Adipocyte (in vitro differentiated cells): ENCODE data around the gene COX8C.

ENCODE experiments used
- DNase-seq: peaks from one replicate; pipeline ENCODE4 v3.0.0-alpha.2; 2015; ENCODE audit warnings: low read depth
- H3K27me3 ChIP-seq: replicated peaks from 2 replicates; pipeline ENCODE4 v1.7.0; 2013; ENCODE audit warnings: mild to moderate bottlenecking, low read length, moderate library complexity; ENCODE audit not compliant: control insufficient read depth, insufficient read depth
- H3K36me3 ChIP-seq: 2 replicates; pipeline ENCODE4 v1.7.0; 2013; ENCODE audit warnings: low read length, mild to moderate bottlenecking, moderate library complexity; ENCODE audit not compliant: control insufficient read depth, insufficient read depth, severe bottlenecking
- H3K4me1 ChIP-seq: 2 replicates; pipeline ENCODE4 v1.7.0; 2013; ENCODE audit warnings: mild to moderate bottlenecking, low read length, moderate library complexity; ENCODE audit not compliant: control insufficient read depth, insufficient read depth
- H3K4me3 ChIP-seq: 2 replicates; pipeline ENCODE4 v1.7.0; 2013; ENCODE audit warnings: mild to moderate bottlenecking, low read length, moderate library complexity
- H3K9ac ChIP-seq: 2 replicates; pipeline ENCODE4 v1.7.0; 2013; ENCODE audit warnings: mild to moderate bottlenecking, low read length, moderate library complexity
- H3K9me3 ChIP-seq: 2 replicates; pipeline ENCODE4 v1.7.0; 2013; ENCODE audit warnings: mild to moderate bottlenecking, low read length, moderate library complexity; ENCODE audit not compliant: control insufficient read depth

Gene COX8C

GRCh38 chr14:93309427-93309966 lies 37.5 kb upstream of the COX8C start:
- H3K27me3 ChIP-seq, result no peaks in the 10 kb centered on the region
- H3K4me3 ChIP-seq, result no peak overlapping the region
- DNase-seq, result no peak
- no peak overlapping the region for H3K9ac ChIP-seq
- H3K4me1 ChIP-seq, result peaks cover 41% of the 10 kb centered on the region
- no peaks in the 10 kb centered on the region for H3K36me3 ChIP-seq
- H3K9me3 ChIP-seq, result no peaks in the 10 kb centered on the region

GRCh38 chr14:93311082-93311481 lies 35.9 kb upstream of the COX8C start:
- H3K9ac ChIP-seq, result no peak overlapping the region
- H3K36me3 ChIP-seq, result no peaks in the 10 kb centered on the region
- no peaks in the 10 kb centered on the region for H3K9me3 ChIP-seq
- no peak for DNase-seq
- H3K4me3 ChIP-seq, result no peak overlapping the region
- peaks cover 29% of the 10 kb centered on the region for H3K4me1 ChIP-seq
- H3K27me3 ChIP-seq, result no peaks in the 10 kb centered on the region

GRCh38 chr14:93315575-93315974 lies 31.4 kb upstream of the COX8C start:
- DNase-seq, result no peak
- H3K27me3 ChIP-seq, result no peaks in the 10 kb centered on the region
- H3K9me3 ChIP-seq, result no peaks in the 10 kb centered on the region
- no peak overlapping the region for H3K9ac ChIP-seq
- H3K4me1 ChIP-seq, result peaks cover 22% of the 10 kb centered on the region
- no peaks in the 10 kb centered on the region for H3K36me3 ChIP-seq
- no peak overlapping the region for H3K4me3 ChIP-seq

- no peak overlapping the region for H3K9ac ChIP-seq
- H3K4me1 ChIP-seq, result peaks cover 22% of the 10 kb centered on the region
- no peaks in the 10 kb centered on the region for H3K27me3 ChIP-seq
- H3K4me3 ChIP-seq, result no peak overlapping the region
- H3K36me3 ChIP-seq, result no peaks in the 10 kb centered on the region
- peak; percentile 64 for DNase-seq
- H3K9me3 ChIP-seq, result no peaks in the 10 kb centered on the region
Observed at GRCh38 chr14:93316716-93317115, 30.3 kb upstream of the COX8C start.

- no peak for DNase-seq
- H3K36me3 ChIP-seq, result no peaks in the 10 kb centered on the region
- H3K4me1 ChIP-seq, result peaks cover 22% of the 10 kb centered on the region
- no peaks in the 10 kb centered on the region for H3K9me3 ChIP-seq
- no peaks in the 10 kb centered on the region for H3K27me3 ChIP-seq
- no peak overlapping the region for H3K4me3 ChIP-seq
- H3K9ac ChIP-seq, result no peak overlapping the region
Observed at GRCh38 chr14:93317210-93317874, 29.6 kb upstream of the COX8C start.

GRCh38 chr14:93317875-93318807 lies 28.8 kb upstream of the COX8C start:
- no peak overlapping the region for H3K9ac ChIP-seq
- DNase-seq, result peak; percentile 62
- H3K9me3 ChIP-seq, result no peaks in the 10 kb centered on the region
- no peak overlapping the region for H3K4me3 ChIP-seq
- no peaks in the 10 kb centered on the region for H3K36me3 ChIP-seq
- H3K4me1 ChIP-seq, result peaks cover 22% of the 10 kb centered on the region
- H3K27me3 ChIP-seq, result no peaks in the 10 kb centered on the region

- Histone ChIP-seq H3K4me3 (no peak overlapping the region), H3K36me3 (no peaks in the 10 kb centered on the region), H3K9me3 (no peaks in the 10 kb centered on the region), H3K4me1 (peaks cover 22% of the 10 kb centered on the region), H3K27me3 (no peaks in the 10 kb centered on the region), H3K9ac (no peak overlapping the region)
- DNase-seq, result peak; percentile 55
Observed at GRCh38 chr14:93318927-93319326, 28.1 kb upstream of the COX8C start.

GRCh38 chr14:93319494-93319893 lies 27.5 kb upstream of the COX8C start:
- Histone ChIP-seq H3K27me3 (no peaks in the 10 kb centered on the region), H3K36me3 (no peaks in the 10 kb centered on the region), H3K4me3 (no peak overlapping the region), H3K9me3 (no peaks in the 10 kb centered on the region), H3K9ac (no peak overlapping the region), H3K4me1 (peaks cover 22% of the 10 kb centered on the region)
- no peak for DNase-seq

- H3K36me3 ChIP-seq, result no peaks in the 10 kb centered on the region
- DNase-seq, result no peak
- H3K4me3 ChIP-seq, result no peak overlapping the region
- H3K4me1 ChIP-seq, result peaks cover 22% of the 10 kb centered on the region
- H3K27me3 ChIP-seq, result no peaks in the 10 kb centered on the region
- H3K9ac ChIP-seq, result no peak overlapping the region
- no peaks in the 10 kb centered on the region for H3K9me3 ChIP-seq
Observed at GRCh38 chr14:93319958-93320357, 27.0 kb upstream of the COX8C start.

GRCh38 chr14:93320489-93320888 lies 26.5 kb upstream of the COX8C start:
- peaks cover 22% of the 10 kb centered on the region for H3K4me1 ChIP-seq
- no peak for DNase-seq
- no peaks in the 10 kb centered on the region for H3K27me3 ChIP-seq
- H3K9ac ChIP-seq, result no peak overlapping the region
- no peaks in the 10 kb centered on the region for H3K36me3 ChIP-seq
- H3K4me3 ChIP-seq, result no peak overlapping the region
- no peaks in the 10 kb centered on the region for H3K9me3 ChIP-seq

GRCh38 chr14:93322929-93323599 lies 23.9 kb upstream of the COX8C start:
- Histone ChIP-seq H3K36me3 (no peaks in the 10 kb centered on the region), H3K9me3 (no peaks in the 10 kb centered on the region), H3K4me1 (peaks cover 13% of the 10 kb centered on the region), H3K4me3 (no peak overlapping the region), H3K9ac (no peak overlapping the region), H3K27me3 (no peaks in the 10 kb centered on the region)
- DNase-seq, result no peak
